ENCODE measurements around the gene ANTKMT.
"Not testable (repeated sequence)": the region's sequence is repeated elsewhere in the genome, so short reads cannot be mapped to it uniquely, and the experiment has no call there.

ANTKMT gene

DNA sequence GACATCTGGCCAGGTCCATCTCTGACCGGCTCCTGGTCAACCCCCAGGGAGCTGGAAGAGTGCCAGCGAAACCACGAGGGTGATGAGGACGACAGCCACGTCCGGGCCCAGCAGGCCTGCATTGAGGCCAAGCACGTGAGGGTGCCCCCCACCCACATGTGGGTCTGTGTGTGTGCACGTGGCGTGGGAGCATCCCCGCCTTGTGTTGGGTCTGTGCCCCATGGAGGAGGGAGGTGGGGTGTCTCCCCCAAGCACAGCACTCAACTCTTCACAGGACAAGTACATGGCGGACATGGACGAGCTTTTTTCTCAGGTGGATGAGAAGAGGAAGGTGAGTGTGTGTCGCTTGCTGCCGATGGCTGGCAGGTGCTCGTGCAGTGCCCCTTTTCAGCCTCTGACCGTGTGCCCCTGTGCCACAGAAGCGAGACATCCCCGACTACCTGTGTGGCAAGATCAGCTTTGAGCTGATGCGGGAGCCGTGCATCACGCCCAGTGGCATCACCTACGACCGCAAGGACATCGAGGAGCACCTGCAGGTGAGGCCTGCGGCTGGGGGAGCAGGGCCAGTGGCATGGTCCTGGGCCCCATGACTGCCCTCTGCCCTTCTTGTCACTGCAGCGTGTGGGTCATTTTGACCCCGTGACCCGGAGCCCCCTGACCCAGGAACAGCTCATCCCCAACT is 39.1 kb upstream of the ANTKMT start:
- no peak for DNase-seq

DNA sequence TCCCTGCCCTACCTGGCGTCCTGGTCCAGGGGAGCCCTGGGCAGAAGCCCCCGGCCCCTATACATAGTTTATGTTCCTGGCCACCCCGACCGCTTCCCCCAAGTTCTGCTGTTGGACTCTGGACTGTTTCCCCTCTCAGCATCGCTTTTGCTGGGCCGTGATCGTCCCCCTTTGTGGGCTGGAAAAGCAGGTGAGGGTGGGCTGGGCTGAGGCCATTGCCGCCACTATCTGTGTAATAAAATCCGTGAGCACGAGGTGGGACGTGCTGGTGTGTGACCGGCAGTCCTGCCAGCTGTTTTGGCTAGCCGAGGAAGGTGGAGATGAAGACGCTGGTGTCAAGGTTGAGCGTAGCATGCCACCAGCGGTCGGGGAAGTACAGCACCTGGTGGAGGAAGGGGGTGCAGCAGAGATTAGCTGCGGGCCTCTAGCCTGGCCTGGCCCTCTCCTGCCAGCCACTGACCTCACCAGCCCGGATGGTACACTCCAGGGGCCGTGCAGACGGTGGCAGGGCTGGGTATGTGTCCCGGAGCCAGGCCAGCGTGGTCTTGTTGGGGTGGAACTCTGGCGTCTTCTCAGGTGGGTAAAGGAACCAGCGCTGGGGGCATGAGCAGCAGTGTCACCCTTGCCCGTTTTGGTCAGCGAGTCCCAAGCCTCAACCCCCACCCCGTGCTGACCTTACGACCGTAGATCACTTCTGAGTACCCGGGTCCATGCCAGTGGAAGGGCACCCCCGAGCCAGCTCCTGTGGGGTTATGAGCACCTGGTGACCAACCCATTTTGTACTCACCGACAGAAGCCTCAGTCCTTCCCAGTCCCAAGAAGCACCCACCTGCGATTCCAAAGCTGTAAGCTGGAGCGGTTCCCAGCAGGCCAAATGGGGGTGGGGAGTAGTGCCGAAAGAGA is 38.2 kb upstream of the ANTKMT start:
- DNase-seq = no peak

DNA sequence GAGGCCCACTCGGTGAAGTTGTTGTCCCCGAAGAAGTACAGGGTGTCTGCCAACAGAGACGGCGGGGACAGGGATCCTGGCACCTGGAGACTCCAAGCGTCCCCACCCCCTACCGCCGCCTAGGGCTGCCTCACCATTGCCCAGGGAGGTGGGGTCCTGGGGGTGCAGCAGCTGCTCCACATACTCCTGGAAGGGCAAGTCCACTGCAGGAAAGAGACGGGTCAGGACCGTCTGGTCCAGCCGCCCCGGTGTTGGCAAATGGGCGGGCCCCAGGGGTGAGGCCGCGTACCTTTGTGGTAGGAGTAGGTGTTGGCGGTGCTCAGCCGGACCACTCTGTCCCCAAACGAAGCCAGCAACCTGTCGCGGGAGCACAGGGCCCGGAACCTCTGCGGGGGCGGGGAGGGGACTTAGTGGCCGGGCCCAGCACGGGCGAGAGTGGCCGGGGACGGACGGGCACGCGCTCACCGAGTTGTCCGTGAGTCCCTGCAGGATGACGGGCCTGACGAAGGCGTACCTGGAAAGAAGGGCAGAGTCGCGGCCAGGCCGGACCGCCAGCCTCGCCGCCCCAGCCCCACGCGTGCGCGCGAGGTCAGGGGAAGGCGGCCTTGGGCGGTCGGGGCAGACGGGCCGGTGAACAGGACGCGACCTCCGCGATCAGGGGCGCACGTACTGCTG is 37.4 kb upstream of the ANTKMT start:
- no peak for DNase-seq

DNA sequence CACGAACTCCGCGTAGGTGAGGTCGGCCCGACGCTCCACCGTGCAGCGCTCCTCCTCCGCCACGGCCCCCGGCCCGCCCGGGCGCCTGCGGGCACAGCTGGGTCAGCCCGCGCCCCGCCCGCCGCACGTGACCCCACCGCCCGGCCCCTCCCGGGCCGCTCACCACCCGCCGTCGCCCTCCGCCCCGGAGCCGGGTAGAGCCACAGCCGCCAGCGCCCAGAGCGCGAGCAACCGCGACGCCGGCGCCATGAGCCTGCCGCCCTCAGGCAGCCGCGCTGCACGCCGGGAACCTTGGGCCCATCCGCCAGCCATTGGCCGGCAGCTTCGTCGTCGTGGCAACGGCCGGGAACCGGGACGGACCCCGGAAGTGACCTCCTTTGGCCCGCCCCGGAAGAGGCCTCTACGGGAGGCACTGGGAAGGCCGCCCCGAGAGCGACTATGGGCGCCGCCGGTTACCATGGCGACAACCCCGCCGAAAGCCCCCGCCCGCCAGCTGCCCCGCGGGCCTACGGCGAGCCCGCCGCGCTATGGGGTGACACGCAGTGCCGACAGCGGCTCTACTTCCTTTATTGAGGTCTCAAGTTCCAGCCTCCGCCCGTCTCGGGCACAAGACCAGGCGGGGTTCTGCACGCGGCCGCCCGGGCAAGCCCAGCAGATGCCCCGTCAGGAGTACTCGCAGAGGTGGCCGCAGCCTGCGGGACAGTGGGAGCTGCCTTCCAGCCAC is 36.7 kb upstream of the ANTKMT start, which contains the start of gene JMJD8:
Gene JMJD8 (minus strand): TSS at position 264 of the 724 bp plus-strand sequence. CDS start 15 bp downstream, at position 249.
- DNase-seq = peak; percentile 75

DNA sequence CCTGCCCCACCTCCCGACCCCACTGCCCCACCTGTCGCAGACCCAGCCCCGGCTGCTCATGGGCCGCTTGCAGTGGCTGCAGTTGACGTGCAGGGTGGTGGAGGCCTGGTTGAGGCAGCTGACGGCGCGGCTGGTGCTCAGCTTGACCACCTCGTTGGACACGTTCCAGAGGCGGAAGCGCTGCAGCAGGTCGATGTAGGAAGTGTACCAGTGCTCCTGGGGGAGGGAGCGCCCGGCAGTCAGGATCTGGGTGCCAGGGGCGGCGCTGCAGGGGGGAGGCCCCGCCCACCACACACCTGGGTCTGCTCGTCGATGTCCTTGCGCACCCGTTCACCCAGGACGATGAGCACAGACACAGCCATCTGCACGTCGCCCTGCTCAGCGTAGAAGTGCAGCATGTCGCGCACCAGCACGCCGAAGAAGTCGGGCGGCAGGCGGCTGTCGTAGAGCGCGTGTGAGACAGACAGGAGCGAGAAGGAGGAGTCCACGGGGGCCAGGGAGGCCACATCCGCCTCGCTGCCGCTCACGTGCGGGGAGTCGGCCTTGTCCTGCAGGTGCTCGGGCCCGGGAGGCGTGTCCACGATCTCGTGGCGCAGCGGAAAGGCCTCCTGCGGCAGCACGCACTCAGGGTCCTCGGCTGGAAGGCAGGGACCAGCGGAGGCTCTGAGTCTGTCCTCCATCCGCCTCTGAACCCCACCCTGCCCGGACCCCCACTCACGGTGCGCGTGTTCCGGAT is 35.8 kb upstream of the ANTKMT start:
- DNase-seq = no peak

DNA sequence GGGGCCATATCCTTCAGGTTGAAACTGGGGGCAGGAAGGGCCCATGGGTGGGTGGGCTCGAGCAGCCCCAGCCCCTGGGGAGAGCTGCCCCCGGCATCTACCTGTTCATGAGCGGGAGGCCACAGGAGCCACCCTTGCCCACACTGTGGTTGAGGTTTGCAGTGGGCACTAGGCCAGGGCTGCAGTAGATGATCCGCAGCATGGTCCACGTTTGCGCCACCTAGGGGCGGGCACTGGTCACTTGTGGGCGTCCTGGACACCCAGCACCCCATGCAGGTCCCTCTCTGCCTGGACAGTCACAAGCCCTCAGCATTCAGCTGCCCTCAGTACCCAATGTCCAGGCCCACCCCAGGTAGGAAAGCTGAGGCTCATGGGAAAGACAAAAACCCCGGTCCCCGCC is 35.0 kb upstream of the ANTKMT start:
- no peak for DNase-seq

DNA sequence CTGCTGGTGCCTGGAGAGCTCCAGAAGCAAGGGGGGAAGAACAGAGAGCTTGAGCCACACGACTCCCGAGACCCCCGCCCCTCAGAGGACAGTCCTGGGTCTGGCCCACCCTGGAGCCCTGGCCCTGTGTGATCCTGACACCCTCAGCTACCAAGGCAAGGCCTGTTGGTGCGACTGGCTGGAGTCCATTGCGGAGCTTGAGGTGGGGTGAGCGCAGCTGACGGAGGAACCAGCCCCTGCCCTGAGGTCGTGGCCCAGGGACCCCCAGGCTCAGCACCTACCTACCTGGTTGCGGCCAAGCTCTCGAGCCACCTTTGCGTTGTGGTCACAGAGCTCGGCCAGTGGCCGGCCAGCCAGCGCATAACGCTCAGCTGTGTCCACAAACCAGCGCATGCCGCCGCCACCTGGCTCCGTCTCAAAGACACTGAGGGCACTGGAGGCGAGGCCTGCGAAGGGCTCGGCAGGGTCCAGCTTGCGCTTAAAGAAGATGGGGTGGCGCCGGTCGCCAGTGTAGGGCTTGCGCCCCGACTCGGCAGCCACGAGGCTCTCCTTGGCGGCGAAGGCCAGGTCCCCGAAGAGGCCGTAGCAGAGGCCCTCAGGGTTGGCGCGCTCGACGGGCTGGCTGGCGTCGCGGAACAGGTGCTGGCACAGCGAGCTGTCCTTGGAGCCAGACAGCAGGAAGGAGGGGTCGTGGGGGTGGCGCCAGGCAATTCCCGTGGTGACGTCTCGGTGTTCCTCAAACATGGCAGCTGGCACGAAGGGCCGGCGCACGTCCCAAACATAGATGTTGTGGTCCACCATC is 34.3 kb upstream of the ANTKMT start:
- no peak for DNase-seq

DNA sequence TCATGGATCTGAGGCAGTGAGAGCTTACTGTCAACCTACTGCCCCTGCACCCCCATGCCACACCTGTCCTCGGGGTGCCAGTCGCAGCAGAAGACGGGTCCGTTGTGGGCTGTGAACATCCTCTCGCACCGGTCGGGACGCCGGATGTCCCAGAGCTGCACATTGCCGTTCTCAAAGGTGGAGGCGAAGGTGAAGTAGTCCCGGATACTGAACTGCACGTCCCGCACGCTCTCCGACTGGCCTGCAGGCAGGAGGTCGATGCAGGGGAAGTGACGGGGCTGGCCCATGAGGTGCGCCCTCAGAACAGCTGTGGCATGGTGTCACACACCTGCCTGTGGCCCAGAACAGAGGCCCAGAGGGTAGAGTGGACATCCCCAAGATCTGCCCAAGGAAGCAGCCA is 33.4 kb upstream of the ANTKMT start:
- no peak for DNase-seq

DNA sequence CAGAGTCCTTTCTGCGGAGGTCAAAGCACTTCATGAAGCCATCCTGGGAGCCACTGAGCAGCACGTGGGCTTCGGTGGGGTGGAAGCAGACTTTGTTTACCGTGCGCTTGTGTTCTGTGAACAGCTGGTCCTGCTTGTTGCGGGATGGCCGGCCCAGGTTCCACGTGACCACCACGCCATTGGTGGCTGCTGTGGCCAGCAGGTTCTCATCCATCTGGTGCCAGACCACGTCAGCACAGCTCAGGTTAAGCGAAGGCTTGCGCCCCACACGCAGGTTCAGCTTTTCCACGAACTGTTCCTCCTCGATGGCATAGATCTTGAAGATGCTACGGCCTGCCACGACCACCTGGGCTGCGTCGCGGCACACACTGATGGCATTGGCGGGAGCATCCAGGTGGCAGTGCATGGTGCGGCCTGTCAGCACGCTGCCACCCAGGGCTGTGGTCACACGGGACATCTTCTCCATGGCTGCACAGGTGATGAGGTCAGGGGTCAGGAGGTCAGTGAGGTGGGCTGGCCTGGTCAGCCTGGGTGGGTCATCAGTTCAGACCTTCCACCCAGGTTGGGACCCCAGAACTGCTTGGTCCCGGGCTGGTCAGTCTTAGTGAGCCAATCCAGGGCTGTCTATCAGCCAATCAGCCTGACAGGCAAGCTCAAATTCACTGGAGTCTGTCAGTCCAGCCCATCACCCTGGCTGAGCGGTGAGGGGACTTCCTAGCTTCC is 31.6 kb upstream of the ANTKMT start:
- DNase-seq = no peak

DNA sequence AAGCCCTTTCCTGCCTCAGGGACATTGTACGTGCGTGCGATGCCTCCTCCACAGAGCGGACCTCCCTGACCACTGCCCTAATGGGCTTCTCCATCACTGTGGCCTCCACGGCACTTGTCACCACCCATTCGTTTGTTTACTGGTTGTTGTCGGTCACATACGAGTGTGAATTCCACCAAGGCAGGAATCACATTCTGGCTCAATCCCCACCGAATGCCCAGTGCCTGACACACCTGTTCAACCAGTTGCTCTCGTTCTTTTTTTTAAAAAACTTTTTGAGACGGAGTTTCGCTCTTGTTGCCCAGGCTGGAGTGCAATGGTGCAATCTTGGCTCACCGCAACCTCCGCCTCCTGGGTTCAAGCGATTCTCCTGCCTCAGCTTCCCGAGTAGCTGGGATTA is 29.7 kb upstream of the ANTKMT start:
- not testable (repeated sequence) for DNase-seq

DNA sequence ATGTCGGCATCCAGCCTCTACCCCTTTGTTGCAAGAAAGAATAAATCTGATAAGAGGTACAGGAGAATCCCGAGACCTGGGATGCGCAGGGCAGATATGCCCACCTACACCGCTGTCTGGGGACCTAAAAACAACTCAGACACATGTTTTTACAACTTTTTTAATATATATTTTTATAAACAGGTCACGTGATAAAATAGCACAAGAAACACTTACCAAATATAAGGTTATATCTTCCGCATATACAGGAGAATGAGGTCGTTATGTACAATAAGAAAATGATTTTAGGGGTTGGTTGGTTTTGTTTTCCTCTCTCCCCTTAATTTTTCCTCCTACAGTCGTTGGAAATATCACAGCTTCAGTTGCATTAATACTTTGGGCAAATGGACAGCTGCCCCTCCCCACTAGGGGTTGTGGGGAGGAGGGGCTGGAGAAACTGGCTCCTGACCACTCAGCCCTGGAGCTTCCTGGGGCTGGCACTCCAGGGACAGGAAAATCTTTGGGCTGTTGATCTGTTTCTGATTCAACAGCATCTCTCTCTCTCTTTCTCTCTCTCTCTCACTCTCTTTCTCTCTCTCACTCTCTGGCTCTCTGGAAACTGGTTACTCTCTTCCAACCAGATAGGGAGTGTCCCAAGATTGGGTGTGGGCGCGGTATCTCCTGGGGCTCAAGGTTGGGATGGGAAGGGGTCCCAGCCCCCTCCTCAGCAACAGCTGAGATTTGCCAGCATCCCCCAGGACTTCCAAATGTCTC is 28.4 kb upstream of the ANTKMT start:
- no peak for DNase-seq

DNA sequence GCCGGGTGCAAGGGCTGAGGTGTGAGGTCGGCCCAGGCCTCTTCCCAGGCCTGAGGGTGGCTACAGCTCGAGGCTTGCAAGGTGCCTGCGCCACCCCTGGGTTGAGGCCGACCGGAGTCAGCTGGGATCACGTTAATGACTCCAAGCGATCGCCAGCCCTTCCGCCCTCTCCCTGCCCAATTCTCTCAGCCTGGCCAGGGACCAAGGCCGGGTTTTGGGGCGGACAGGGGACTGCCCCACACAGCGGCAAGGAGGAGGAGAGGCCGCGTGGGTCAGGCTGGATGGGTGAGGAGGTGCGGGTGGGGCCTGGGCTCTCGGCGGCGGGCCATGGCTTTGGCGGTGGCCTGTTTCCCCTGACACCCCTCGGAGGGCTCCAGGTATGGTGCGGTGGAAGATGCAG is 27.6 kb upstream of the ANTKMT start:
- no peak for DNase-seq

DNA sequence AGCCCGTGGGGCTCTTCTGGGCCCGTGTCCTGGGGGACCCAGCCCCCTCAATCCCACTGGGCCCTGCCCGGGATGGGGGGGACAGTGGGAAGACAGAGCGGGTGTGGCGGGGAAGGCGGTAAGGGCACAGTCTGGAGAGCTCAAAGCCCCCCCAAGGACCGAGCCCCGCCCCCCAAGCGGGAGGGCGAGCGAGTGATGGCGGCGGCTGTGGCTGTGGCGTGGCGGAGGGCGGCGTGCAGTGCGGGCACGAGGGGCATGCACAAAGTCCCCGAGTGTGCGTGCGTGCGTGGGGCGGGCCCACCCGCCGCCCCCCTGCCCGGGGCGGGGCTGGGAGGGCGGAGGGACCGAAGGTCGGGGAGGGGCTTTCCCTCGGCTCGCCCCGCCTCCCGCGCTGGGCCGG is 27.2 kb upstream of the ANTKMT start:
- DNase-seq = no peak

DNA sequence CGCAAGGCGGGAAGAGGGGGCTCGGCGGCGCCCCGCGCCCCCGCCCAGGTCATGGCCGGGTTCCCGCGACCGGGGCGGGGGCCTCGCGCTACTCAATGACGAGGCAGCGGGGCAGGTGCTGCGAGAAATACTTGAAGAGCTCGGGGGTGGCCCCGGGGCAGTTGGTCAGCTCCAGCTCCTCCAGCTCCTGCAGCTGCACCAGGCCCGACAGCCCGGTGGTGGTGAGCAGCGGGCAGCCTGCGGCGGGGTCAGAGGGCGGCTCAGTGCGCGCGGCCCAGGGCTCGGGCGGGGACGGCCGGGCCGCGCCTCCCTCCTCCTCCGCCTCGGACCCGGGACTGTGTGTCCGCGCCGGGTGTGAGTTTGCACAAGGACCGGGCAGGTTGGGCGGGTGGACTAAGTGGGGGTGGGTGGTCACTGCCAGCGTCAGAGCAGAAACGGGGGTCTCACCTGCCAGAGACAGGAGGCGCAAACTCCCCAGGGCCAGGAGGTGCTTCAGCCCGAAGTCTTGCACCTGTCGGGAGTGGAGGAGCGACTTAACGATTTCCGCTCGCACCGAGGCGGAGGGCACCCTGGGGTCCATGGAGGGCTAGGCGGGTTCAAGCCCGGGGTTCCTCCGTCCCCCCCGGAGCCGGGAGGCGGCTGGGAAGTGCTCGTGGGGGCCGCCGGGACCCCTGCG is 26.6 kb upstream of the ANTKMT start:
- no peak for DNase-seq

DNA sequence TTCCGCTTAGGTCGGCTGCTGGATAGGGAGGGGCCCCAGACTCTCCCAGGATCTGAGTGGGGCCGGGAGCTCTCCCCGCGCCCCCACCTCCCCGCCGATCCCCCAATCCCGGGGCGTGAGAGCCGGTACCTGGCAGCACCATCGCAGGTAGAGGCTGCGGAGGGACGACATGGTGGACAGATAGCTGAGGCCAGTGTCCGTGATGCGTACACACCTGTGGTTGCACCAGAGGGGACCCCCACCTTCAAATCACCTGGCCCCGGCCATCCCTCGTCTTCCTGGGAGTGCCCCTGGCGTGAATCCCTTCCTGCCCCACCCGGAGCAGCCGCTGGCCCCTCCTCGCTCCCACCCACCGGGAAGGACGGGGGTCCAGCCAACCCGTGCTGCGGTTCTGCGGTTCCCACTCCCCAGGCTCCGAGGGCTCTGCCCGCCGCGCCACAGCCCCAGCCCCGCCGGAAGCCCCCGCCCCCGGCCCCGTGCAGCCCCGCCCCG is 26.0 kb upstream of the ANTKMT start:
- no peak for DNase-seq

DNA sequence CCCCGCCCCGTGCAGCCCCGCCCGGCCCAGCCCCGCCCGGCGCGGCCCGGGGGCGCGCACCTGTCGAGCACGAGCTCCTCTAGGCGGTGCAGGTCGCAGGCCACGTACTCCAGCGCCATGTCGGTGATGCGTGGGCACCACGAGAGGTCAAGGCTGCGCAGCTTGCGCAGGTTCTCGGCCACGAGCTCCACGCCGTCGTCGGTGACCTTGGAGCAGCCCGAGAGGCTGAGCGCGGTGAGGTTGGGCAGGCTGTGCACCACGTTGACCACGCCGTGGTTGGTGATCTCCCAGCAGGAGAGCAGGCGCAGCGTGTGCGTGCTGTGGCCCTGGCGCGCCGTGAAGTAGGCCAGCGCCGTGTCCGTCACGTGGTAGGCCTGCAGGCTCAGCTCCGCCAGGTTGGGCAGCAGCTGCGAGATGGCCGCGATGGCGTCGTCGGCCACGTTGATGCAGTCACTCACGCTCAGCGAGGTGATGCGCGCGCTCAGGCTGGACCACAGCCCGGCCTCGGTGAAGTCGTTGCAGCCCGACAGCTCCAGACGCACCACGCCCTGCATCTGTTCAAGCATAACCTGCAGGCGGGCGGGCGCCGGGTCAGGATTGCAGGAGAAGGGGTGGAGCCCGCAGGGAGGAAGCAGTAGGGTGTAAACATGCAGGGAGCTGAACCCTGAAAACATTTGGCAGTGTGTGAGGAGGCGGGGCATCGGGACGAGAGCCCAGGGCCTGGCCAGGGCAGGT is 25.4 kb upstream of the ANTKMT start:
- DNase-seq = no peak

DNA sequence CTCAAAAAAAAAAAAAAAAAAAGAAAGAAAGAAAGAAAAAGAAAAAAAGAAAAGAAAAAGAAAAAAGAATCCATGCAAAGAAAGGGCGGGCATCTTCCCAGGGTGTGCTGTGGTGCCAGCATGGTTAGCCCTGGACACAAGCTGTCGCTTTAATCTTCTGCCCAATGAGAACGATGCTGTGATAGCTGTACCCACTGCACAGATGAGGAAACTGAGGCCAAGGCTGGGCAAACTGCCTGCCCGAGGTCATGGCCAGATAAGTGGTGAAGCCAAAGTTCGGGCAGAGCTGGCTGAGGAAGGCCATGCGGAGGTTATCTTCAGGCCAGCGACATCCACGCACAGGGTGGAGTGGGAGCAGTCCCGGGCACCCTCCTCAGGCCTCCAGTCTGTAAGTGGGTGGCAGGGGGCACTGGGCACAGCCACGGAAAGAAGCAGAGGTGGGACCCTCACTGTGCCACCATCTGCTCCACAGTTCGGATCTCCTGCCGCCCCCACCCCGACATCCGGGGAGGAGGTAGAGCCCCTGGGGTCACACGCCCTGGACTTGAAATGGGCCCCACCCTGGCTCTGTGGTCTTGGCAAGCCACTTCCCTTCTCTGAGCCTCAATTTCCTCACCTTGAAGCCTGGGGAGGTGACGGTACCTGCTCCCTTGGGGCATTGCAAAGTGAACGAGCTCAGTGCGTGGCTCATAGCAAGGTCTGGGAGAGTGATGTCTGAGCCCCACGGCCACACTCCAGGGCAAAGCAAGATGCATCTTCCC is 21.9 kb upstream of the ANTKMT start:
- no peak for DNase-seq
